NCI-H446 treated with DMSO at 0.1 percent for 48 hours (cell line): ENCODE measurements around the gene ACP7.
A peak's percentile ranks its signal among the peaks of the same experiment; 100 is the strongest.
"Not testable (repeated sequence)": the region's sequence is repeated elsewhere in the genome, so short reads cannot be mapped to it uniquely, and the experiment has no call there.

Experiments
- DNase-seq: peaks from one replicate; lab custom pipeline; 2025; lab: John Stamatoyannopoulos, UW

ACP7 gene

GRCh38 chr19:39106194-39106593 lies 22.0 kb downstream of the ACP7 start:
- DNase-seq, result no peak

GRCh38 chr19:39109641-39110040 lies 25.5 kb downstream of the ACP7 start:
- DNase-seq, result no peak

DNA sequence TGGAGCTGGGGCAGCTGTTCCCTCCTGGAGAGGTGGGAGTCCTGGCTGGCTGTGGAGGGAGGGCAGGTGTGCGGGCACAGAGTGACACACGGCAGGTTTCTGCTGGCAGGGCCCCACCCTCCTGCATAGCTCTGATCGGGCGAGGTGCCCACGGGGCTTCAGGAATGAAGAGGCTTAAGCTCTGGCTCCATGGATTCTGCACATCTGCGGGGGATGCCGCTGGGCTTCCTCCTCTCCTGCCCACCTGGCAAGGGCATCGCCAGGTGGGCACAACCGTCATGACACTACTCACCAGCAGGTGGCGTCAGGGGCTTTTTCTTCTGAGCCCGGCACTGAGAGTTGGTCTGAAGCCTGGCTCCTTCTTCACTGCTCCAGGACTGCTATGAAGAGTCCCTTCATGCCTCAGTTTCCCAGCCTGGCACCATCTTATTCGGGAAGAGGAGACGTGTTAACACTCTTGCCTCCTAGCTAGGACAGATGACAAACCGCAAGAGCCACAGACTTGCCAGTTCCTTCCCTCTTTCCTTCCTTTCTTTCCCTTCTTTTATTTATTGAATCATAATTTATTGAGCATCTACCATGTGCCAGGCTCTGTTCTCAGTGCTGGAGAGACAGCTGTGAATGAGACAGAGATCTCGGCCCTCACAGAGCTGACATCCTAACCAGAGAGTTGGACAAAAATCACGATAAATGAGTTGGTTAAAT lies 26.2 kb downstream of the ACP7 start:
- DNase-seq, result no peak

GRCh38 chr19:39111593-39112199 lies 27.5 kb downstream of the ACP7 start:
- DNase-seq, result no peak

DNA sequence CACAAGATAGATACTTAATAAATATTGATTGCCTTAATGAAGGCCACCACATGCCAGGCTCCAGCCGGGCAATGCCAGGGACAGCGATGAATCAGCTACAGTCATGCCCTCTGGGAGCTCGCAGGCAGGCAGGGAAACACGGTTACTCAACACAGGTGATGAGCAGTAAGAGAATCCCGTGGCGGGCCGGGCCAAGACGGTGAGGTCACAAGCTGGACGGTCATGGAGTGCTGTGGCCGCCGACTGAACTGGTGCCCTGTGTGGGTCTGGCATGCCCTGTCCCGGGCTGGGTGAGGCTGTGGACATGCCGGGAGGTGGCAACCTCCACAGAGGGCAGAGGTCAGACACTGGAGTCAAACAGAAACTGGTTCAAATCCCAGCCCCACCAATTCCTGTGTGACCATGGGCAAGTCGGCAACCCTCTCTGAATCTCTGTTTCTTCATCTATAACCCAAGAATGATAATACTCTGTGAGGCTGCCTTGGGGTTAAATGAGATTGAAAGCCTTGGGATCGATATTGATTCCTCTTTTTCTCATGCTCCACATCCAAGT lies 28.2 kb downstream of the ACP7 start:
- no peak for DNase-seq

GRCh38 chr19:39113199-39113598 lies 29.0 kb downstream of the ACP7 start:
- DNase-seq, result no peak

- DNase-seq, result no peak
Observed at GRCh38 chr19:39115105-39115847, 31.1 kb downstream of the ACP7 start.

- DNase-seq, result not testable (repeated sequence)
Observed at GRCh38 chr19:39117023-39117422, 32.9 kb downstream of the ACP7 start.

GRCh38 chr19:39119830-39120229 lies 35.7 kb downstream of the ACP7 start:
- no peak for DNase-seq

DNA sequence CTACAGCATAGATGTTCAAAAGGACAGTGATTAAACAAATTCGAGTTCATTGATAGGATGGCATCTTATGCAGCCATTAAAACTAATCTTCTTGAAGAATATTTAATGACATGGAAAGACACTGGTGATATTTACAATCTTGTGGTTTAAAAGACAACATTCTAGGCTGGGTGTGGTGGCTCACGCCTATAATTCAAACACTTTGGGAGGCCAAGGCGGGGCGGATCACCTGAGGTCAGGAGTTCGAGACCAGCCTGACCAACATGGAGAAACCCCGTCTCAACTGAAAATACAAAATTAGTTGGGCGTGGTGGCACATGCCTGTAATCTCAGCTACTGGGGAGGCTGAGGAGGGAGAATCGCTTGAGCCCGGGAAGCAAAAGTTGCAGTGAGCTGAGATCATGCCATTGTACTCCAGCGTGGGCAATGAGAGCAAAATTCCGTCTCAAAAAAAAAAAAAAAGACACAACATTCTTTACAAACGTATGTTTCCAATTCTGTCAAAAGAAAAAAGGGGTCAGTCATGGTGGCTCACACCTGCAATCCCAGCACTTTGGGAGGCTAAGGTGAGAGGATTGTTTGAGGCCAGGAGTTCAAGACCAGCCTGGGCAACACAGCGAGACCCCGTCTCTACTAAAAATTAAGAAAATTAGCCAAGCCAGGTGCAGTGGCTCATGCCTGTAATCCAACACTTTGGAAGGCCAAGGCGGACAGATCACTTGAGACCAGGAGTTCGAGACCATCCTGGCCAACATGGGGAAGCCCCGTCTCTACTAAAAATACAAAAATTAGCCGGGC lies 39.0 kb downstream of the ACP7 start:
- no peak for DNase-seq

DNA sequence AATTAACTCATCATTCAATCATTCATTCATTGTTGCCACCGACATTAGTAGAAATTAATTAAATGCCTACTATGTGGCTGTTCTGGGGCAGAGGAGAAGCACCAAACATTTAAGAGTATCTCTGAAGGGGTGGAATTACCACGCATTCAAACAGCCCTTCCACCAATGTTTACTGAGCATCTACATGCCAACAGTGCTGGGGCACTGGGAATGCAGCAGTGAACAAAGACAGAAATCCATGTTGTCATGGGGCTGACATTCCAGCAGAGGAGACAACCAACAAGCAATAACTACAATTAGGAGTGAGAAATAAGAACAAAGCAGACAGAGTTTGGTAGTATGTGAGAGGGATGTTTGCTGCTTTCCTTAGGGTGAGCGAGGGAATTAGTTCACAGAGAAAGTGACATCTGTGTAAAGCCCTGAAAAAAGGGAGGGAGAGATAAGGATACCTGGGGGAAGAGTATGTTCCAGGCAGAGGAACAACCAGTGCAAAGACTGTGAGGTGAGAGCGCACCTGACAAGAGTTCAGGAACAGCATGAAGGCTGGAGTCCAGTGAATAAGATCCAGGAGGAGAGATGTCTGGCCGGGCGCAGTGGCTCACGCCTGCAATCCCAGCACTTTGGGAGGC lies 40.1 kb downstream of the ACP7 start:
- no peak for DNase-seq

DNA sequence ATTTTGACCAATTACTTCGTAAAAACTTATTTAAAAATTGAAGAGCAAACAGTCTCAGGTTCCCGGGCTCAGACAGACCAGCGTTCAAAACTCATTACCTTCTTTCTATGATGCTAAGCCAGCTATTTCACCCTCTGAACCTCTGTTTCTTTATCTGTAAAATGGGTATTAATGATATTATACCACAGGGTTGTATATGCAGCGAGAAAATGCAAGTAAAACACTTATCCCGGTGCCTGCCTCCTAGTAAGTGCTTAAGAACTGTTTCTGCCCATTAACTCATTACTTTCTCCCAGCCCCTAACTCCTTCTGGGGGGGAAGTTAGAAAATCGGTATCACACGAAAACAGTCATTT lies 41.0 kb downstream of the ACP7 start:
- DNase-seq, result no peak

DNA sequence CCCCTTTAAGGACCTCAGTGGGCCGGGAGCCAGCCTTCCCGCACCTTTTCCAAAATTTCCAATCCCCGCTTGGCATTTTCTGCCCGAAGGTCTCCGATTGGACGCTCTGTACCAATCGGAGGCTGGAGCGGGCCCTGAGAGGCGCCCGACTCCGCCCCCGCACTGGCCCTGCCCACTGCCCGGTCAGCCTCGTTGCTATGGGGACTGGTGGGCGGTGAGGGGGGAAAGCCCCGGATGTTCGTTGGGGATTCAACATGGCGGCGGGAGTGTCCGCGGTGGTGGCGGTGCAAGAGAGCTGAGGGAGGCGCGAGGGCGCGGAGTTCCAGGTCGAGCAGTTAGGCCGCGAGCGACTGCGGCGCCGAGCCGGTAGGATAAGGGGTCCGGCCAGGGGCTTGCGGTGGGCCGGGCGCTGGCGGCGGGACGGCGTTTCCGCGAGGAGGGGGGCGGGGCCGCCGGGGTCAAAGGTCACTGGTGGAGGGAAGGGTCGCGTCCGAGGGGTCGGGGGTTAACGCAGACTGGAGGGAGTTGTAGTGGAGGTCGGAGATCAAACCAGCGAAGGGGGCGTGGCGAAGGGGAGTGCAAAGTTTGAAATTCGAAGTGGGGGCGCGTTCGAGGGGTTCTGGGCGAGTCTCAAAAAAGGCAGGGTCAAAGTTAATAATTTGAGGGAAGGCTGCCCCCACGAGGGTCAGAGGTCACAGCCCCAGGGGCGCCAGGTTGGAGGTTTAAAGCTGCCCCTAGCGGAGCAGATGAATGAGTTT lies 41.6 kb downstream of the ACP7 start, which contains the start of gene PAK4:
PAK4 (plus strand) TSS at position 233 of the 758 bp plus-strand sequence. CDS start 43,768 bp downstream, outside the sequence.
- DNase-seq, result peak; percentile 97

GRCh38 chr19:39126312-39127187 lies 42.4 kb downstream of the ACP7 start:
- no peak for DNase-seq

DNA sequence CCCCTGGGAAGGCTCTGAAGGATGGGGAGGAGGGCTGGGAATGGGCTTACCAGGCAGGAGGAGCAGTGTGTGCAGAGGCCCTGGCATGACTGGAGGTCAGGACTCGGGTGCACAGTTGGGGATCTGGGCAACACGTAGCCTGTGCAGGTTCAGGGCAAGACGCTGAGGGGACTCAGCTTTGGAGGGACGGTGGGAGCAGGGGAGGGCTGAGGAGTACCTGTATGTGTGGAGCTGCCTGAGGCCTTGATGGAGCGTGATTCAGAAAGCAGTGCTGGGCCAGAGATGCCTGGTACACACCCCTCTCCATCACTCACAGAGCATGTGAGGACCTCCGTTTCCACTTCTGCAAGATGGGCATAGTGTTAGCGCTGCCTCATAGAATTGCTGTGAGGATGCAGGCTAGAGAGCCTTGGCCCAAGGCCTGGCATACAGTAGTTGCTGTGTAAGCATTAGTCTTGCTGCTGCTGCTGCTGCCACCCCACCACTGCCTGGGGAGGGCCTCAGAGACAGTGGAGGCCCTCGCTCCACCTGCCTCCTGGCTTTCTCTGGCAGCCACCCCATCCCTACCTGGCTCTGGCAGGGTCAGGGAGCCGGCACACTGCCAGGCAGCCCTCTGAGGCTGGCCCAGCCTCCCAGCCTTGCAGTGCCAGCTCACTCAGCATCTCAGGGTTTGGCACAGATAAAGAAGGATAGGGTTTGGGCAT lies 43.8 kb downstream of the ACP7 start:
- no peak for DNase-seq

DNA sequence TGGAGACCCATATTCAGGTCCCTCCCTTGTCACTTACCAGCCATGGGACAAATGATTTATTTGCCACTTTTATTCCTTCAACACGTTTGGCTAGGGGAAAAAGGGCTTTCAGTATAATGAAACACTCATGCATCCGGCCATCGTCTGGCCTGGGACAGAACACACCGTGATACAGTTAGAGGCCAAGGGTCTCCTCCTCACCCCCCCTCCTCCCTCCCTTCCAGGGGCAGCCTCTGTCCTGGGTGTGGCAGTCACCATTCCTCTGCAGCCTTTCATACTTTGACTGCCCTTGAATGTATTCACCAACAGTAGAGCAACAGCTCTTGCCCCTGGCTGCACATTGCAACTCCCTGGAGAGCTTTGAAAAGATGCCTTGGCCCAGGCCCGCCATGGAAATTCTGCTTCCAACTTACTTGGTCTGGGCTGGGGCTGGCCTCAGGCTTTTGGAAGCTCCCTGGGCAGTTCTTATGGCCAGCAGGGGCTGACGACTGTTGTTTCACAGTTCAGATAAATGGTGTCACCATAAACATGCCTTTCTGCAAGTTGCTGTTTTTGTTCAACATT lies 44.4 kb downstream of the ACP7 start:
- no peak for DNase-seq

- DNase-seq, result no peak
Observed at GRCh38 chr19:39129116-39129515, 44.9 kb downstream of the ACP7 start.

GRCh38 chr19:39130337-39131254 lies 46.4 kb downstream of the ACP7 start:
- DNase-seq, result no peak
